Mesodermal cell (in vitro differentiated cells): ENCODE data around the gene CMTM3.
"Not testable (repeated sequence)": the region's sequence is repeated elsewhere in the genome, so short reads cannot be mapped to it uniquely, and the experiment has no call there.

Experiments used
- H3K27ac ChIP-seq: 2 replicates; pipeline ENCODE4 v1.7.0; 2013; ENCODE audit warnings: mild to moderate bottlenecking, low read depth, low read length, moderate library complexity; ENCODE audit not compliant: severe bottlenecking
- H3K36me3 ChIP-seq: 2 replicates; pipeline ENCODE4 v1.7.1; 2013; ENCODE audit warnings: mild to moderate bottlenecking, low read length, moderate library complexity; ENCODE audit not compliant: control insufficient read depth, insufficient read depth
- H3K4me1 ChIP-seq: one replicate; pipeline ENCODE4 v1.7.1; 2013; ENCODE audit warnings: mild to moderate bottlenecking, low read length; ENCODE audit not compliant: insufficient read depth, control insufficient read depth, poor library complexity, severe bottlenecking
- H3K4me3 ChIP-seq: 2 replicates; pipeline ENCODE4 v1.7.0; 2013; ENCODE audit warnings: low read length, control low read depth, mild to moderate bottlenecking; ENCODE audit not compliant: insufficient read depth, poor library complexity, severe bottlenecking; ENCODE audit errors: extremely low read depth
- H3K9me3 ChIP-seq: 2 replicates; pipeline ENCODE4 v1.7.1; 2013; ENCODE audit warnings: mild to moderate bottlenecking, low read length, moderate library complexity; ENCODE audit not compliant: control insufficient read depth
- WGBS, 2 experiments: methylation state at CpG; one replicate each; pipeline ENCODE4 v1.1.5; 2013; ENCODE audit warnings: missing lambda C conversion rate in 2 of 2; ENCODE audit not compliant: insufficient coverage in 2 of 2; 5-methylcytosine and 5-hydroxymethylcytosine counted together

The CMTM3 gene

GRCh38 chr16:66620429-66620795 lies 15.9 kb downstream of the CMTM3 start:
- Histone ChIP-seq H3K9me3 (no peaks in the 10 kb centered on the region), H3K4me3 (no peak overlapping the region), H3K4me1 (peaks cover 29% of the 10 kb centered on the region), H3K27ac (peak overlapping the region; percentile 13), H3K36me3 (peaks cover 7% of the 10 kb centered on the region)
- 80 to 82% methylated on average over 7 to 8 of the region's 8 CpGs for WGBS, 2 experiments

- Histone ChIP-seq H3K4me1 (peaks cover 20% of the 10 kb centered on the region), H3K4me3 (no peak overlapping the region), H3K9me3 (no peaks in the 10 kb centered on the region), H3K27ac (no peak overlapping the region), H3K36me3 (peaks cover 4% of the 10 kb centered on the region)
- WGBS, 2 experiments: 94 to 95% methylated on average over 14 of the region's 14 CpGs
These were observed 17.5 kb downstream of the CMTM3 start for GRCh38 chr16:66621973-66622372.

GRCh38 chr16:66622863-66623262 lies 18.4 kb downstream of the CMTM3 start:
- H3K4me1 ChIP-seq: peaks cover 20% of the 10 kb centered on the region
- H3K4me3 ChIP-seq: no peak overlapping the region
- H3K36me3 ChIP-seq: peaks cover 4% of the 10 kb centered on the region
- 87 to 100% methylated on average over 2 to 3 of the region's 3 CpGs for WGBS, 2 experiments
- no peaks in the 10 kb centered on the region for H3K9me3 ChIP-seq
- no peak overlapping the region for H3K27ac ChIP-seq

GRCh38 chr16:66623755-66624154 lies 19.3 kb downstream of the CMTM3 start:
- Histone ChIP-seq H3K9me3 (no peaks in the 10 kb centered on the region), H3K27ac (no peak overlapping the region), H3K4me1 (peaks cover 12% of the 10 kb centered on the region), H3K4me3 (no peak overlapping the region), H3K36me3 (peaks cover 2% of the 10 kb centered on the region)
- whole genome bisulfite sequencing, 2 experiments: 88 to 97% methylated on average over 2 to 3 of the region's 3 CpGs

GRCh38 chr16:66627611-66628378 lies 23.3 kb downstream of the CMTM3 start:
- H3K27ac ChIP-seq: not testable (repeated sequence)

DNA sequence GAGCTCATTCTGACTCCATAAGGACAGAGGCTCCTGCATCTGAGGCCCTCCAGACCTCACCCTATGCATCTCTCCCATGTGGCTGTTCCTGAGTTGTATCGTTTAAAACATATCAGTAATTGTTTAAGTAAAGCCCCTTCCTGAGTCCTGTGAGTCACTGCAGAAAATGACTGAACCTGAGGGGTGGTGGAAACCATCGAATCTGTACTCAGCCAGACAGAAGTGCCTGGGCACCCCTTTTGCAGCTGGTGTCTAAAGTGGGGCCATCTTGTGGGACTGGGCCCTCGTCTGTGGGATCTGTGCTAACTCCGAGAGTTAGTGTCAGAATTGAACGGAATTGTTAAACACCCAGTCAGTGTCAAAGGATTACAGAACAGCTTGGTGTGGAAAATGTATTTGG lies 25.4 kb downstream of the CMTM3 start:
- WGBS, 2 experiments: 92 to 96% methylated on average over 2 to 3 of the region's 5 CpGs
- Histone ChIP-seq H3K4me1 (no peaks in the 10 kb centered on the region), H3K27ac (no peak overlapping the region), H3K4me3 (no peak overlapping the region), H3K9me3 (no peaks in the 10 kb centered on the region), H3K36me3 (no peaks in the 10 kb centered on the region)

More at GRCh38 chr16:66627611-66628378, 23.3 kb downstream of the CMTM3 start:
- not testable (repeated sequence) for H3K4me1 ChIP-seq, H3K36me3 ChIP-seq, H3K4me3 ChIP-seq, H3K9me3 ChIP-seq
- 94 to 96% methylated on average over 11 to 12 of the region's 17 CpGs for WGBS, 2 experiments

- not testable (repeated sequence) for H3K4me3 ChIP-seq, H3K27ac ChIP-seq, H3K4me1 ChIP-seq, H3K9me3 ChIP-seq, H3K36me3 ChIP-seq
- 80 to 100% methylated on average over 1 to 3 of the region's 49 CpGs for WGBS, 2 experiments
These were observed 26.2 kb downstream of the CMTM3 start for GRCh38 chr16:66630561-66631260.

- H3K27ac ChIP-seq, H3K36me3 ChIP-seq, H3K9me3 ChIP-seq, H3K4me1 ChIP-seq, H3K4me3 ChIP-seq: not testable (repeated sequence)
- no CpG with 5 or more reads among the region's 4 CpGs for WGBS, 2 experiments
These were observed 27.1 kb downstream of the CMTM3 start for GRCh38 chr16:66631558-66631957.

GRCh38 chr16:66634527-66635196 lies 30.2 kb downstream of the CMTM3 start:
- Histone ChIP-seq H3K4me3 (no peak overlapping the region), H3K27ac (no peak overlapping the region), H3K4me1 (no peaks in the 10 kb centered on the region), H3K9me3 (no peaks in the 10 kb centered on the region), H3K36me3 (no peaks in the 10 kb centered on the region)
- 85 to 95% methylated on average over 3 to 4 of the region's 4 CpGs for WGBS, 2 experiments

- H3K4me1 ChIP-seq: no peaks in the 10 kb centered on the region
- no peak overlapping the region for H3K4me3 ChIP-seq
- H3K27ac ChIP-seq: no peak overlapping the region
- H3K9me3 ChIP-seq: no peaks in the 10 kb centered on the region
- WGBS, 2 experiments: 58 to 82% methylated on average over 2 to 4 of the region's 6 CpGs
- no peaks in the 10 kb centered on the region for H3K36me3 ChIP-seq
These were observed 30.9 kb downstream of the CMTM3 start for GRCh38 chr16:66635406-66635805.
